GM23248 (cell line): ENCODE measurements around the gene ZNF19.

Experiments
- EZH2 ChIP-seq: fragments of 200-600 bp; sonication (generic); IDR thresholded peaks from 2 replicates; pipeline ENCODE4 v1.6.1; 2018; ENCODE audit warnings: antibody characterized with exemption, mild to moderate bottlenecking; ENCODE audit not compliant: insufficient read depth, poor library complexity, severe bottlenecking
- EZH2phosphoT487 ChIP-seq: fragments of 200-600 bp; sonication (generic); IDR thresholded peaks from 2 replicates; pipeline ENCODE4 v1.6.1; 2018; ENCODE audit warnings: antibody characterized with exemption, moderate library complexity, mild to moderate bottlenecking, low read depth; ENCODE audit not compliant: insufficient read depth

GRCh38 chr16:71524566-71525553 is 35.7 kb upstream of the ZNF19 start:
- no peak for TF ChIP-seq EZH2
- no peak for TF ChIP-seq EZH2phosphoT487
